ENCODE measurements around the gene LUC7L. TPM values are rescaled to one million over a fixed set of nuclear protein-coding genes. Genes with fewer than 3 reads are reported as not detected.
"Not testable (repeated sequence)": the region's sequence is repeated elsewhere in the genome, so short reads cannot be mapped to it uniquely, and the experiment has no call there.

The LUC7L gene
- polyA plus RNA-seq, 3 donors = 103 to 129 (median 117) TPM

DNA sequence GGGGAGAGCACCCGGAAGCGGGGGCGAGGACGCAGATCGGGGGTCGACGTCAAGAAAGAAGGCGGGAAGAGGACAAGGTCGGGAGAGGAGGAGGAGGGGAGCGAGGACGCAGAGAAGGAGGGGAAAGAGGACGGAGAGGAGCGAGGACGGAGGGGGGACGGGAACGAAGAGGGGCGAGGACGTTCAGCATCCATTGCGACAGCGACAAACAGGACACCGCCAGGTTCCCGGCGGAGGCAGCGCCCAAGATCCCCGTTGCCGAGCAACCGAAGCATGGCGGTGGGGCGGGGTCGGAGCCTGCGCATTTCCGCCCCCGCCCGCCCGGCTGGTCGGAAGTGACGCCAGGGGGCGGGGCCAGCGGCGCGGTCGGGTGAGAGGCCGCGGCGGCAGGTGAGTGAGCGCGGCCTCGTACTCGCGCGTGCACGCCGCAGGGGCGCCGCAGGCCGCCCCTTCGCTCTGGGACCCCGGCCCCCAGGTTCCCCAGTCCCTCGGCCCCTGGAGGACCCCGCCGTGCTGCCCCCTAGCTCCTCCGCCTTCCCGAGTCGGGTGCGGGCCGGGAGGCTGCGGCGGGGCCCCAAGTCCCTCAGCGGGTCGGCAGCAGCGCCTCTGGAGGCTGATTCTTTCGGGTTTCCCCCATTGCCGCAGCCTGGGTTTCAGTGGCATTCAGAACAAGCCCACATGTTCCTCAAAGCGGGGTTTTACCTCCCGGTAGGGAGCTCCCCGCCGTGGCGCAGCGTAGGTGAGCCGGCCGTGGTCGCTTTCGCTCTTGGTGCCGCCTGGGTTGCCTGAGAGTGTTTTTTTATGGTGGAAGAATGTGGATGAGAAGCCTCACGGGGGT lies 5.4 kb upstream of the LUC7L start, which contains the start of gene FAM234A:
Gene FAM234A, plus strand, starts transcription at position 354 of the 838 bp plus-strand sequence. CDS start 19,593 bp downstream, outside the sequence.
- peak; percentile 86 to 90 (median 86) for DNase-seq (ENCODE audit: low read depth in 3 of 3, low spot score in 2 of 3)

DNA sequence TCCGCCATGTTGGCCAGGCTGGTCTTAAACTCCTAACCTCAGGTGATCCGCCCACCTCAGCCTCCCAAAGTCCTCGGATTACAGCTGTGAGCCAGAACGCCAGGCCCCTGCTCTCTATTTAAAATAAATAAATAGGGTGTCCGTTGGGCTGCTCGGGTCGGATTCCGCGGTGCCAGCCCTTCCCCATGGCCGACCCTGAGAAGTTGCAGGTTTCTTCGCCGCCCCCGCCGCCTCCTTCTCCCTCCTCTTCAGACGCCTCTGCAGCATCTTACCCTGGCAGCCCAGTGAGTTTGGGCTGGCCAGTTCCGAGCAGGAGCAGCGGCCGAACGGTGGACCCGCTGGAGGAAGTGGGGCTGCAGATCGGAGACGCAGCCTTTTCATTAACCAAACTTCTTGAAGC lies 1.7 kb upstream of the LUC7L start:
- DNase-seq (ENCODE audit: low read depth in 3 of 3, low spot score in 2 of 3) = no peak

DNA sequence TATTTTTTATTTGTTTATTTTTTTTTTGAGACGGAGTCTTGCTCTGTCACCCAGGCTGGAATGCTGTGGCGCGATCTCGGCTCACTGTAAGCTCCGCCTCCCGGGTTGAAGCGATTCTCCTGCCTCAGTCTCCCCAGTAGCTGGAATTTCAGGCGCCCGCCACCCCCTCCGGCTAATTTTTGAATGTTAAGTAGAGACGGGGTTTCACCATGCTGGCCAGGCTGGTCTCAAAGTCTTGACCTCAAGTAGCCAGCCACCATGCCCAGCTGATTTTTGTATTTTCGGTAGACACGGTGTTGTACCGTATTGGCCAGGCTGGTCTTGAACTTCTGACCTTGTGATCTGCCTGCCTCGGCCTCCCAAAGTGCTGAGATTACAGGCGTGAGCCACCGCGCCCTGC lies 1.1 kb upstream of the LUC7L start:
- DNase-seq (ENCODE audit: low read depth in 3 of 3, low spot score in 2 of 3) = not testable (repeated sequence)

DNA sequence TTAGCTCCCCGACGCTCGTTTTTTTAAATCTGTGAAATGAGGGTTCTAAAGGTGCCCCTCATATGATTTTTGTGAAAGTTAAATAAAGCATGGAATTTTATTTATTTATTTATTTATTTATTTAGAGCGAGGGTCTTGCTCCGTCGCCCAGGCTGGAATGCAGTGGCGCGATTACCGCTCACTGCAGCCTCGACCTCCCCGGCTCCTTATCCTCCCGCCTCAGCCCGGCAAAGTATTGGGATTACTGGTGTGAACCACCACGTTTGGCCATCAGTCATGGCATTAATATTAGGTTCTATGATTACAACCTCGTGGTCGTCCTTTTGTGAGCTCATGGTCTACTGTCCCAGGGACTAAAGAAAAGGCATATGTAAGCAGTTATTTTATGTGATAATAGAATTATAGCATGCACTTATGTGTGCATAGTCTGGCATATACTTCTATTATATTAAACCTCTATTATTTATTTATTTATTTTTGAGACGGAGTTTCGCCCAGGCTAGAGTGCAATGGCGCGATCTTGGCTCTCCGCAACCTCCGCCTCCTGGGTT lies 557 bp upstream of the LUC7L start:
- no peak for DNase-seq (ENCODE audit: low read depth in 3 of 3, low spot score in 2 of 3)

DNA sequence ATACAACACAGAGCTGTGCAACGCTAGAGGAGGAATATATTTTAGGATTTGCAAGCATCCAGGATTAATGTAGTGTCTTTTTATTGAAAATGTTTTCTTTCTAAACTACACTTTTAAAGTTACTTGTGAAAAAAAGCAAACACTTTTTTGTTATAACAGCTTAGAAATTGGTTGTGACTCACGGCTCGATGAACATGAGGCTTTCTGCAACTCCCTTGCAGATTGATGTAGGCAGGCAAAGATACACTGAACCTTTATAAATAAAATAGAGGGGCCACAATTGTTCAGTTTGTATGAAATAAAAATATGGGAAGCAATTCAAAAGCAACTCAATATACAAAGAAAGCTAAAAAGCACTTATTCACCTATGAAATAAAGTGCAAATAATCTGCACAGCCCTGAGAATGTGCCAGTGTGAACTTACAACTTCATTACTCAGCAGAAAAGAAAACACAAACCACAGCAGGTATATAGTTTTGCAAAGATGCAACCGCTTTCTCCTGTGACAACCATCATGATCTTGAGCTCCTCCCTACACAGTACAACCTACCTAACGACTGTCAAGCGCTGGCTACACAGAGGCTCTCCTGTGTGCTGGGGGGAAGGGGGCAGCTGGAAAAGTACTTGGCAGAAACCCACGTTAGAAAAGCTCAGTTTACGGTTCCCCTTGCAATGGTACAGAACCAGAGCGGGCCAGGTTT lies 948 bp downstream of the LUC7L start:
- no peak for DNase-seq (ENCODE audit: low read depth in 3 of 3, low spot score in 2 of 3)

DNA sequence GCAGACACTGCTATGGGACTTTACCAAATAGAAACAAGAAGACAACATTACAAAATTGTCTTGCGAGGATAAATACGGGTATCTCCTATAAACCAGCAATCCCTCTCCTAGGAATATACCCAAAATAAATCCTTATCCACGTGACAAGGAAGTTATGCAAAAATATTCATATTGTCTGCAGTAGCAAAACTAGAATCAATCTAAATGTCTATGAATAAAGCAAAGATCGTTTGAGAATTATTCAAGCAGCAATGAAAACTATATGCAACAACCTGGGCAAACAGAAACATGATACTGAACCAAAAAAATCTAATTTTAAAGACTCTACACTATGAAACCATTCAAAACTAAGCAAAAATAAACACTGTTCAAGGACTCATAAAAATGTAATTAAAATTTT lies 9.2 kb downstream of the LUC7L start:
- no peak for DNase-seq (ENCODE audit: low read depth in 3 of 3, low spot score in 2 of 3)

DNA sequence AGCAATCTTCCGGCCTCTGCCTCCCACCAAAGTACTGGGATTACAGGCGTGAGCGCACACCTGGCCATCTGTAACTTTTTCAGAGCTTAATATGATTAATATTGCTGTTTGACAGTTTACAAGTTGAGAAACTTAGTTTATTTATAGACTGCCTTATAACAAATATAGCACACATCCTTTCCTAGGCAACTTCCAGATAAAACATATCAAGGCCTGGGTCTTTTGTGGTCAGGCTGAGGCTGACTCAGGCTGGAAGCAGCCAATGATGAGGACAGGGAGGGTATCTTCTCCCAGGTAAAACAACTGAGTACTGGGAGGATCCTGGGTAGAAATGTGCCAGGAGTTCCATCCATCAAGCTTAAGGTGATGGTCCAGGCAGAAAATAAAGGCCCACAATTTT lies 16.2 kb downstream of the LUC7L start:
- no peak for DNase-seq (ENCODE audit: low read depth in 3 of 3, low spot score in 2 of 3)

DNA sequence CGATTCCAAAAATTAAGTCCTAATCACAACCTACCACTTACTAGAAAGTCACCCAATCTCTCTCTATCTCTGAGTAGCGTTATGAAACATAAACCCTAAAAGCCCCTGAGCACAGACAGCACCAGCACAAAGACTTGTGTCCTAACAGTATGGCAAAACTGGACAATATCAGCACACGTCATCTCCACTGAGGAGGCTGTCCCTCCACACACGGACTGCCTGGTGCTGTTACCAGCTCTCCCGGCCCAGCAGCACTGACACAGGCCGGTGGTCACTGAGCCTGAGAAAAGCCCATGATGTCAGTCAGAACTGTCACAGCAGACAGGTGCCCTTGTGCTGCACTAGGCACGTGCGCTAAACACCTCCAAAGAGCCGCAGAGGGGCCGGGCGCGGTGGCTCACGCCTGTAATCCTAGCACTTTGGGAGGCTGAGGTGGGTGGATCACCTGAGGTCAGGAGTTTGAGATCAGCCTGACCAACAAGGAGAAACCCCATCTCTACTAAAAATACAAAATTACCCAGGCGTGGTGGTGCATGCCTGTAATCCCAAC lies 17.5 kb downstream of the LUC7L start:
- DNase-seq (ENCODE audit: low read depth in 3 of 3, low spot score in 2 of 3) = not testable (repeated sequence)

DNA sequence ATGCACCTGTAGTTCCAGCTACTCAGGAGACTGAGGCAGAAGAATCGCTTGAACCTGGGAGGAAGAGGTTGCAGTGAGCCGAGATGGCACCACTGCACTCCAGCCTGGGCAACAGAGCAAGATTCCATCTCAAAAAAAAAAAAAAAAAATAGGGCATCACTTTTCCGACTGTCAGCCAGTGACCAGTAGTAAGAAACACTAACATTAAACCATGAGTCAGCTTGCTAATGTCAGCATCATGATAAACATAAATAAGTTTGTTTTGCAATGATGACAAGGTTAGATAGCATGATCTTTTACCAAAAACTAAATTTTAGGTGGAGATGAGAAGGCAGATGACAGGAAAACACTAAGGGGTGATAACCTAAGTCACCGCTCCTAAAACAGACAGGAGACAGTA lies 19.9 kb downstream of the LUC7L start:
- not testable (repeated sequence) for DNase-seq (ENCODE audit: low read depth in 3 of 3, low spot score in 2 of 3)

DNA sequence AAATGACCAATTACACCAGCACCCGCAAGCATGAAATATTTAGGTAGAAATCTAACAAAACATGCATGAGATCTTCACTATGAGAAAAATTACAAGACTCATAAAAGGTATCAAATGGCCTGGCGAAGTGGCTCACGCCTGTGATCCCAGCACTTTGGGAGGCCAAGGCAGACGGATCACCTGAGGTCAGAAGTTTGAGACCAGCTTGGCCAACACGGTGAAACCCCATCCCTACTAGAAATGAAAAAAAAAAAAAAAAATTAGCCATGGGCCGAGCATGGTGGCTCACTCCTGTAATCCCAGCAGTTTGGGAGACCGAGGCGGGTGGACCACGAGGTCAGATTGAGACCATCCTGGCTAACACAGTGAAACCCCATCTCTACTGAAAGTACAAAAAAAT lies 25.2 kb downstream of the LUC7L start:
- DNase-seq (ENCODE audit: low read depth in 3 of 3, low spot score in 2 of 3) = not testable (repeated sequence)

DNA sequence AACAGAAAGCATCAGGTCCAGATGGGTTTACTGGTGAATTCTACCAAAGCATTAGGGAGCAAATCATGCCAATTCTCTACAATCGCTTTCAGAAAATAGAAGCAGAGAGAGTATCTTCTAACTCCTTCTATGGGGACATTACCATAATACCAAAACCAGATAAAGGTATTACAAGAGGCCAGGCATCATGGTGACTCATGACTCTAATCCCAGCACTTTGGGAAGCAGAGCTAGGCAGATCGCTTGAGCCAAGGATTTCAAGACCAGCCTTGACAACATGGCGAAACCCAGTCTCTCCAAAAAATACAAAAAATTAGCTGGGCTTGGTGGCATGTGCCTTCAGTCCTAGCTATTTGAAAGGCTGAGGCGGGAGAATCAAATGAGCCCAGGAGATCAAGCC lies 26.0 kb downstream of the LUC7L start:
- DNase-seq (ENCODE audit: low read depth in 3 of 3, low spot score in 2 of 3) = no peak

DNA sequence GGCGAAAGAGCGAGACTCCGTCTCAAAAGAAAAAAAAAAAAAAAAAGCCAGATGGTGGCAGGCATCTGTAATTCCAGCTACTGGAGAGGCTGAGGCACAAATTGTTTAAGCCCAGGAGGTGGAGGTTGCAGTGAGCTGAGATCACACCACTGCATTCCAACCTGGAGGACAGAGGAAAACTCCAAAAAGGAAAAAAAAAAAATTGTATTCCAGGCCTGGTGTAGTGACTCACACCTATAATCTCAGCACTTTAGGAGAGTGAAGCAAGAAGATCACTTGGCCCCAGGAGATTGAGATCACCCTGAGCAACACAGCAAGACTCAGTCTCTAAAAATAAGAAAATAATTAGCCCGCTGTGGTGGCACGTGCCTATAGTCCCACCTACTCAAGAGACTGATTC lies 28.9 kb downstream of the LUC7L start:
- no peak for DNase-seq (ENCODE audit: low read depth in 3 of 3, low spot score in 2 of 3)

DNA sequence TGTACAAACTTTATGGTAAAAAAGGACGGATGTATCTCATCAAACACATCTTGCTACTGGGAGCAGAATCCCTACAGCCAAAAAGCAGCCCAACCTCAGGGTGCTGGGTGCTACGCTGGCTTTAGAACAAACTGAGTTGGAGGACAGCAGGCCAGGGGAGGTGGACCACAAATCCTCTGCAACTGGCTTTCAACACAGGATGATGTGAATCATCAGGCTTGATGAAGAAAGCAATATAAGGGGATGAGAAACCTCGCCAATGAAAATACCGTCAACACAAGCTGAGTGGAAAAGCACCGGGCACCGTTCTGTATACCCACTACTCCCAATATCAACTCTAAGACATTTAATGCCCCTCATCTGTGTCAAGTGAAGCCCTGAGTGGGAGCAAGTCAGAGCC lies 34.7 kb downstream of the LUC7L start:
- DNase-seq (ENCODE audit: low read depth in 3 of 3, low spot score in 2 of 3) = no peak

DNA sequence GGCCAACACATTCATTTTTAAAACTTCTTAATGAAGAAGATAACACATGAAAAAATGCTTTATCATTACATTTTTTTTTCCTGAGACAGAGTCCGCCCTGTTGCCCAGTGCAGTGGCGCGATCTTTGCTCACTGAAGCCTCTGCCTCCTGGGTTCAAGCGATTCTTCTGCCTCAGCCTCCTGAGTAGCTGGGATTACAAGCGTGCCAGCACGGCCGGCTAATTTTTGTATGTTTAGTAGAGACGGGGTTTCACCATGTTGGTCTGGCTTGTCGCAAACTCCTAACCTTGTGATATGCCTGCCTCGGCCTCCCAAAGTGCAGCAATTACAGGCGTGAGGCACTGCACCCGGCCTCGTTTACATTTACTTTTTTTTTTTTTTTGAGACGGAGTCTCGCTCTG lies 35.8 kb downstream of the LUC7L start:
- DNase-seq (ENCODE audit: low read depth in 3 of 3, low spot score in 2 of 3) = no peak

DNA sequence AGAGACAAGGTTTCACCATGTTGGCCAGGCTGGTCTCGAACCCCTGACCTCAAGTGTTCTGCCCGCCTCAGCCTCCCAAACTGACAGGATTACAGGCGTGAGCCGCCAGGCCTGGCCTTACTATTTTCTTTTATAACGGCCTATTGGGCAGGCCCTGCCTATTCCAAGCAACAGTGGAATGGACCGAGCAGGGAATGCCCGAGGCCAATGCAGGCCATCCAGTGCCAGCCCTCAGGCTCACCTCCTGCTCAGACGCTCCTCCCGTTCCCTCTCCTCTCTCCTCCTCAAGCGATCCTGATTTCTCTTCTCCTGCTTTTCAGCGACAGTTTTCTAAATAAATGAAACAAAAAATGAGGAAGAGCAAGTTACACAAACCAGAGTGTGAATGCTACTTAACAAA lies 36.6 kb downstream of the LUC7L start:
- no peak for DNase-seq (ENCODE audit: low read depth in 3 of 3, low spot score in 2 of 3)

DNA sequence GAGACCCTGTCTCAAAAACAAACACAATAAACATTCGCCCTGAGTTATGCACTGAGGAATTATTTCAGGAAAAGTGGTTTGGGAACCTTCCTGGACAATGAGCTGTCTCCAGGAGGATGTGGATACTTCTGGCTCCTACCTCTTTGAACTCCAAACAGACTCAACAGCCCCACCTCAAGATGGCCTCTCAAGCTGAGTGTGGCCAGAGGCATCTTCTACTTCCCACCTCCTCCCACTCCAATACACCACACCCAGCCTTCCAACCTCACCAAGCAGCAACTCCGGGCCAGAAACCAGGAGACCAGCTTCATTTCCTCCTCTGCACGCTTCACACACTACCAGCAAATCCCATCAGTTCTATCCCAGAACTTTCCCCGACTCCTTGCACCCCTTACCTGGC lies 37.4 kb downstream of the LUC7L start:
- no peak for DNase-seq (ENCODE audit: low read depth in 3 of 3, low spot score in 2 of 3)

DNA sequence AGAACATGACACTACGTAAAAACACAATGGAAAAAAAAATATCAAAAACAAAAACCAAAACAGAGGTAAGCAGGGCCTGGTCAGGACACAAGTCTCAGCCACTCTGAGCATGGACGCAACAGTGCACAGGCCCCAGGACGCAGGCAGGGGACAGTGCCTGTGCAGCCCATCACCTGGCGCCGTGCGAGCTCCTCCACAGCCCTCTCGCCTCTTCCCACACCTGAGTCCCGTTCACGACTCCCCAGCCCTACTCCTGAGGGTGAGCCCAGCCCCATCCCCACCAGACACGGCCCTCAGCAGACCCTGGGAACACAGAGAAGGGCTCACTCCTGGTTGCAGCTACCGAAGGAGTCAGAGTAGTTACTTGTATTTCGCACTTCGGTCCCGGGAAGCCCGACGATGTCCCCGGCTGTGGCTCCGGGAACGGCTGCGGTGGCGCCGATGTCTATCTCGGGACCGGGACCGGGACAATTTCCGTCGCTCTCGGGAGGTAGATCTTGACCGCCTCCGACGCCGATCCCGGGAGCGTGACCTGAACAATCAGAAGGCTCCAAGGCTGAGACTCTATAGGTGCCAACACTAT lies 39.6 kb downstream of the LUC7L start:
- no peak for DNase-seq (ENCODE audit: low read depth in 3 of 3, low spot score in 2 of 3)

DNA sequence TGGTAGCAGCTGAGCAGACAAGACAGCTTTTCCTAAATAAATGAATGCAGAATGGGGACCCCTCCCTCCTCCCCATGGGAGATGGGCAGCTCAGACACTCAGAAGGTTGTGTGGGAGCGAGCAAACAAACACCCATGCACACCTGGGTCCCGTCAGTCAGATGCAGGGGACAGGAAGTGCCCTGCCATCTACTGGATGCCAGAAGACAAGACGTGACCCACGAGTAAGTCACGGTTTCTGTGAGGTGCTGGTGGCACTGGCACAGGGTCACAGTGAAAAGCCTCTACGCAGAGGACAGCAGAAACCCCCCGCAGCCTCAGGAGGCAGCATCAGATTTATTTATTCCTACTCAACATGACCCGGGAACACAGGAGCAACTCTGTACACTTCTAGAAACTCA lies 40.6 kb downstream of the LUC7L start:
- no peak for DNase-seq (ENCODE audit: low read depth in 3 of 3, low spot score in 2 of 3)

DNA sequence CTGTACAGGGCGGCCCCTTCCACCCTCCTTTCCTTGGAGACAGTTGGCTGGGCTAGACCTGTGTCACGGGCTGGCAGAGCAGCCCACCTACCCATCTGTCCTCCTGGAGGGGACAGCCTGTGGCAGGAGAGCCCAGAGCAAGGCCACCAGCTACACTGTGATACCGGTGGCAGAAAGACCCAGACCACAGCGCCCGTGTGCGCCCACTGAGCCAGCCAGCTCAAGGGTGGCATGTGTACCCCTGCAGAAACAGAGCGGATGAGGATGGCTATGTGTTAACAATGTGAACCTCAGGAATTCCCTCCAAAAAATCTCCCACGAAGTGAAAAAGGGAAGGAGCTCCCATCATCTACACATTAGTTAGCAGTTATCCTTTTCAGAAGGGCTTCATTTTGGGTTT lies 41.9 kb downstream of the LUC7L start:
- no peak for DNase-seq (ENCODE audit: low read depth in 3 of 3, low spot score in 2 of 3)

DNA sequence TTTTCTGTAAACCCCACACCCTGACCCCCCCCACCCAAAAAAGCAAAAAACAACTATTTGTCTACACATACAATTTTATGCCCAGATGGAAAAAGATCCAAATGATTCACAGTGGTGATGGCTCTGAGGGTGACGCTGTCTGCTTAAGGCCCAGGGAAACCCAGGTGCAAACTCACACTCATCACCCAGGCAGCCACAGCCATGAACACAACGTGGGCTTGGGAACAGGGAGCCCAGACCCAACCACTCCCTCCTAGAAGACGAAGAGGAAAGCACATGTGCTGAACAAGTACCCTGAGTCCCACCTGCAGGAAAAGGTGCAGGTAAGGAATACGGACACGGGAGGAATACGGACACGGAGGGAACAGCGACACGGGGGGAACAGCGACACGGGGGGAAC lies 43.6 kb downstream of the LUC7L start:
- DNase-seq (ENCODE audit: low read depth in 3 of 3, low spot score in 2 of 3) = no peak

DNA sequence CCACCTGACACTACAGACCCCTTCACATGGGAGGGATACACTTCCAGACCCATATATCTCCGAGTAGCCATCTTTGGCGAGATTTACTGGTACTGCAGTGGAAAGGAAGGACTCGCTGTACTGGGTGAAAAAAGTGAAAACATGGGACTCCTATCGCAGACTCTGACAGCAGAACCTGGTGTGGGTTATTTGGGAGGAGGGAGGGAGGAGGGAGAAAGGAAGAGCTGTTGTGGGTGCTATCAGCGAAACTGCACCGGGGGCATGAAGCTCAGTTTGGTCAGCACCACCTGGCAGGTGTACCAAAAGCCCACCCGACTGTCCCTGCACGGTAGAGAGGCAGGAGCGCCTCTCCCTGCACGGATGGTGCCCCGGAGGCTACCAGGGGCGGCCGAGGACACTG lies 44.0 kb downstream of the LUC7L start:
- no peak for DNase-seq (ENCODE audit: low read depth in 3 of 3, low spot score in 2 of 3)

Data from right renal cortex interstitium (tissue), 3 donors.